Skeletal muscle tissue (tissue), 4 donors: ENCODE data around the gene LRP2. TPM values are rescaled to one million over a fixed set of nuclear protein-coding genes. Genes with fewer than 3 reads are reported as not detected.

ENCODE experiments used
- H3K27ac ChIP-seq: one replicate; pipeline ENCODE4 v1.7.0; 2013; ENCODE audit warnings: mild to moderate bottlenecking, low read depth, low read length, inconsistent platforms
- H3K27me3 ChIP-seq, 3 donors: one replicate each; pipeline ENCODE4 v1.7.0; 2013; ENCODE audit warnings: low read length in 3 of 3; ENCODE audit not compliant: control insufficient read depth in 3 of 3, insufficient read depth in 3 of 3
- H3K36me3 ChIP-seq, 3 donors: one replicate each; pipeline ENCODE4 v1.7.0; 2013; ENCODE audit warnings: low read length in 3 of 3; ENCODE audit not compliant: control insufficient read depth in 3 of 3, insufficient read depth in 3 of 3
- H3K4me1 ChIP-seq, 3 donors: one replicate each; pipeline ENCODE4 v1.7.0; 2013; ENCODE audit warnings: low read length in 3 of 3, mild to moderate bottlenecking in 3 of 3; ENCODE audit not compliant: control insufficient read depth in 3 of 3, insufficient read depth in 3 of 3
- H3K4me3 ChIP-seq, 3 donors: one replicate each; pipeline ENCODE4 v1.7.0; 2013; ENCODE audit warnings: low read length in 3 of 3
- H3K9ac ChIP-seq, 3 donors: one replicate each; pipeline ENCODE4 v1.7.0; 2013; ENCODE audit warnings: low read length in 3 of 3, mild to moderate bottlenecking in 3 of 3, moderate library complexity in 2 of 3, low read depth in 1 of 3
- H3K9me3 ChIP-seq, 3 donors: one replicate each; pipeline ENCODE4 v1.7.0; 2013; ENCODE audit warnings: low read length in 3 of 3; ENCODE audit not compliant: control insufficient read depth in 3 of 3
- total RNA-seq: library from RNA; depleted of rRNA; stranded (reverse); fragments of >200 nt; gene quantifications from one replicate; pipeline ENCODE4 v1.2.3, GENCODE V29; 2014
- donor health status: Osteomylitis.

Gene LRP2
- total RNA-seq, 1 donor from 2014 or later, result under 0.01 TPM

- no peaks in the 10 kb centered on the region for H3K36me3 ChIP-seq
- no peak overlapping the region for H3K27ac ChIP-seq
- peaks cover 0 to 4% (median 0%) of the 10 kb centered on the region in 3 donors for H3K27me3 ChIP-seq
- H3K4me1 ChIP-seq, result no peaks in the 10 kb centered on the region
- H3K4me3 ChIP-seq, result no peak overlapping the region
- no peak overlapping the region for H3K9ac ChIP-seq
- H3K9me3 ChIP-seq, result no peaks in the 10 kb centered on the region
These were observed 254.0 kb downstream of the LRP2 start for GRCh38 chr2:169108099-169108884.

GRCh38 chr2:169107645-169108044 is 254.7 kb downstream of the LRP2 start:
- no peak overlapping the region for H3K4me3 ChIP-seq
- no peak overlapping the region for H3K9ac ChIP-seq
- H3K27ac ChIP-seq, result no peak overlapping the region
- peaks cover 0 to 4% (median 0%) of the 10 kb centered on the region in 3 donors for H3K27me3 ChIP-seq
- H3K4me1 ChIP-seq, result no peaks in the 10 kb centered on the region
- no peaks in the 10 kb centered on the region for H3K9me3 ChIP-seq
- H3K36me3 ChIP-seq, result no peaks in the 10 kb centered on the region

- Histone ChIP-seq H3K4me1 (no peaks in the 10 kb centered on the region), H3K4me3 (no peak overlapping the region), H3K27me3 (peaks cover 0 to 4% (median 0%) of the 10 kb centered on the region in 3 donors), H3K9me3 (no peaks in the 10 kb centered on the region), H3K9ac (no peak overlapping the region), H3K36me3 (no peaks in the 10 kb centered on the region), H3K27ac (no peak overlapping the region)
These were observed 255.5 kb downstream of the LRP2 start for GRCh38 chr2:169106563-169107545.

- Histone ChIP-seq H3K36me3 (no peaks in the 10 kb centered on the region), H3K9ac (no peak overlapping the region), H3K27ac (no peak overlapping the region), H3K9me3 (no peaks in the 10 kb centered on the region), H3K27me3 (peaks cover 0 to 4% (median 0%) of the 10 kb centered on the region in 3 donors), H3K4me1 (no peaks in the 10 kb centered on the region), H3K4me3 (no peak overlapping the region)
These were observed 256.2 kb downstream of the LRP2 start for GRCh38 chr2:169106134-169106533.

- no peak overlapping the region for H3K4me3 ChIP-seq
- H3K9me3 ChIP-seq, result no peaks in the 10 kb centered on the region
- no peaks in the 10 kb centered on the region for H3K36me3 ChIP-seq
- H3K4me1 ChIP-seq, result no peaks in the 10 kb centered on the region
- H3K9ac ChIP-seq, result no peak overlapping the region
- no peak overlapping the region for H3K27ac ChIP-seq
- peaks cover 0 to 4% (median 0%) of the 10 kb centered on the region in 3 donors for H3K27me3 ChIP-seq
These were observed 256.9 kb downstream of the LRP2 start for GRCh38 chr2:169105476-169105875.

- no peak overlapping the region for H3K27ac ChIP-seq
- no peak overlapping the region for H3K4me3 ChIP-seq
- H3K27me3 ChIP-seq, result peaks cover 0 to 4% (median 0%) of the 10 kb centered on the region in 3 donors
- no peaks in the 10 kb centered on the region for H3K9me3 ChIP-seq
- H3K4me1 ChIP-seq, result no peaks in the 10 kb centered on the region
- H3K9ac ChIP-seq, result no peak overlapping the region
- no peaks in the 10 kb centered on the region for H3K36me3 ChIP-seq
These were observed 257.5 kb downstream of the LRP2 start for GRCh38 chr2:169104848-169105247.

GRCh38 chr2:169095621-169096105 is 266.7 kb downstream of the LRP2 start:
- Histone ChIP-seq H3K27ac (no peak overlapping the region), H3K4me3 (no peak overlapping the region)

GRCh38 chr2:169094676-169095075 is 267.7 kb downstream of the LRP2 start:
- Histone ChIP-seq H3K4me3 (no peak overlapping the region), H3K4me1 (no peaks in the 10 kb centered on the region), H3K27me3 (no peaks in the 10 kb centered on the region), H3K36me3 (no peaks in the 10 kb centered on the region), H3K9me3 (no peaks in the 10 kb centered on the region), H3K27ac (no peak overlapping the region), H3K9ac (no peak overlapping the region)

More at GRCh38 chr2:169095621-169096105, 266.7 kb downstream of the LRP2 start:
- no peak overlapping the region for H3K9ac ChIP-seq
- no peaks in the 10 kb centered on the region for H3K36me3 ChIP-seq
- no peaks in the 10 kb centered on the region for H3K9me3 ChIP-seq
- H3K27me3 ChIP-seq, result no peaks in the 10 kb centered on the region
- H3K4me1 ChIP-seq, result no peaks in the 10 kb centered on the region

- Histone ChIP-seq H3K9ac (no peak overlapping the region), H3K36me3 (no peaks in the 10 kb centered on the region), H3K4me3 (no peak overlapping the region), H3K4me1 (no peaks in the 10 kb centered on the region), H3K27ac (no peak overlapping the region), H3K27me3 (no peaks in the 10 kb centered on the region), H3K9me3 (no peaks in the 10 kb centered on the region)
These were observed 268.8 kb downstream of the LRP2 start for GRCh38 chr2:169093535-169093934.
